HG02938 (cell line): ENCODE measurements around the gene RAB20.

Experiments used
- ATAC-seq: cut with Tn5 transposase; IDR thresholded peaks from one replicate; pipeline ENCODE4 v1.9.1; 2021; ENCODE audit warnings: mild to moderate bottlenecking, moderate library complexity; ENCODE audit not compliant: unreplicated experiment

RAB20 gene

GRCh38 chr13:110474713-110475112 lies 86.8 kb downstream of the RAB20 start:
- no peak for ATAC-seq
